T-cell (primary cell): Measurements from ENCODE around the gene EPN1. TPM values are rescaled to one million over a fixed set of nuclear protein-coding genes. Genes with fewer than 3 reads are reported as not detected.

Experiments
- ATAC-seq, 4 experiments: fragments of 200-7000 bp in 3 of 4; fragments of 150-1000 bp in 1 of 4; cut with Tn5 transposase; replicated peaks in 1 of 4; 1 replicate in 3 of 4; 2 replicates in 1 of 4; pipeline ENCODE4 v1.10.0; 2021; ENCODE audit warnings: moderate library complexity in 3 of 4, mild to moderate bottlenecking in 2 of 4, moderate number of reproducible peaks in 1 of 4
- CTCF ChIA-PET, 2 donors: fragments of 300-600 bp; sonication (Branson Sonifier 250); formaldehyde crosslinking; loops; one replicate each; lab custom pipeline; 2022; ENCODE audit warnings: antibody characterized with exemption in 2 of 2; lab: Charles Lee
- POLR2A ChIA-PET, 2 donors: fragments of 300-600 bp; sonication (Branson Sonifier 250); formaldehyde crosslinking; loops; one replicate each; lab custom pipeline; 2022; ENCODE audit warnings: antibody characterized with exemption in 2 of 2; lab: Charles Lee
- DNase-seq, 35 experiments: peaks; one replicate each; pipeline versions ENCODE4 v3.0.0 to v3.0.0-alpha.2; 2013 to 2023
- H3K27ac ChIP-seq: one replicate; pipeline ENCODE4 v1.5.1; 2013; ENCODE audit warnings: low read length
- H3K27me3 ChIP-seq, 2 experiments: replicated peaks in 1 of 2; 1 replicate in 1 of 2; 2 replicates in 1 of 2; pipeline versions ENCODE4 v1.6.1 to v1.7.0; 2013; ENCODE audit warnings: low read length in 1 of 2, mixed read lengths in 1 of 2; ENCODE audit not compliant: control insufficient read depth in 2 of 2, insufficient read depth in 2 of 2; ENCODE audit errors: extremely low read depth in 1 of 2
- H3K36me3 ChIP-seq, 2 donors: 1 replicate in 1 of 2; 2 replicates in 1 of 2; pipeline versions ENCODE4 v1.6.1 to v1.7.0; 2013; ENCODE audit warnings: low read length in 1 of 2; ENCODE audit not compliant: control insufficient read depth in 2 of 2, insufficient read depth in 1 of 2; ENCODE audit errors: extremely low read depth in 1 of 2
- H3K4me1 ChIP-seq, 2 experiments: 1 replicate in 1 of 2; 2 replicates in 1 of 2; pipeline versions ENCODE4 v1.6.1 to v1.7.0; 2013; ENCODE audit warnings: low read length in 2 of 2, mixed read lengths in 1 of 2; ENCODE audit not compliant: insufficient read depth in 2 of 2, control insufficient read depth in 1 of 2; ENCODE audit errors: extremely low read depth in 1 of 2
- H3K4me3 ChIP-seq, 2 donors: 1 replicate in 1 of 2; 2 replicates in 1 of 2; pipeline versions ENCODE4 v1.5.1 to v1.7.0; 2013; ENCODE audit warnings: mild to moderate bottlenecking in 2 of 2, low read length in 1 of 2, moderate library complexity in 1 of 2; ENCODE audit not compliant: control insufficient read depth in 1 of 2; ENCODE audit errors: extremely low read depth in 1 of 2
- H3K9me3 ChIP-seq: 2 replicates; pipeline ENCODE4 v1.7.0; 2013
- H3K27ac Mint-ChIP-seq, 2 donors: one replicate each; pipeline ENCODE4 v1.8.0; 2020 to 2021; ENCODE audit warnings: mild to moderate bottlenecking in 2 of 2, mixed read lengths in 2 of 2
- H3K27me3 Mint-ChIP-seq, 2 donors: one replicate each; pipeline ENCODE4 v1.8.0; 2021 to 2022; ENCODE audit warnings: mixed read lengths in 2 of 2
- H3K36me3 Mint-ChIP-seq: one replicate; pipeline ENCODE4 v1.8.0; 2021; ENCODE audit warnings: mixed read lengths
- H3K4me1 Mint-ChIP-seq, 3 donors: one replicate each; pipeline ENCODE4 v1.8.0; 2020 to 2022; ENCODE audit warnings: mixed read lengths in 3 of 3, mild to moderate bottlenecking in 1 of 3
- H3K4me3 Mint-ChIP-seq, 3 donors: one replicate each; pipeline ENCODE4 v1.8.0; 2020 to 2022; ENCODE audit warnings: mild to moderate bottlenecking in 3 of 3, mixed read lengths in 3 of 3, moderate library complexity in 3 of 3
- H3K9me3 Mint-ChIP-seq, 3 donors: one replicate each; pipeline ENCODE4 v1.8.0; 2020 to 2022; ENCODE audit warnings: mixed read lengths in 3 of 3
- WGBS: methylation state at CpG from one replicate; pipeline ENCODE4 v1.1.5; 2013; ENCODE audit warnings: missing lambda C conversion rate; ENCODE audit not compliant: insufficient coverage; 5-methylcytosine and 5-hydroxymethylcytosine counted together
- total RNA-seq, 35 experiments: library from RNA in 6 of 35; stranded (reverse) in 6 of 35; fragments of 120-200 nt in 1 of 35; gene quantifications; one replicate each; pipeline versions ENCODE4 v1.2.1 to v1.2.4 and lab custom pipeline; 2013 to 2026

Gene EPN1
- total RNA-seq, 5 donors from 2014 or later (not counting 1 experiment from before 2014, with no cell fraction given) = 32.6 to 75.2 (median 60.6) TPM

DNA sequence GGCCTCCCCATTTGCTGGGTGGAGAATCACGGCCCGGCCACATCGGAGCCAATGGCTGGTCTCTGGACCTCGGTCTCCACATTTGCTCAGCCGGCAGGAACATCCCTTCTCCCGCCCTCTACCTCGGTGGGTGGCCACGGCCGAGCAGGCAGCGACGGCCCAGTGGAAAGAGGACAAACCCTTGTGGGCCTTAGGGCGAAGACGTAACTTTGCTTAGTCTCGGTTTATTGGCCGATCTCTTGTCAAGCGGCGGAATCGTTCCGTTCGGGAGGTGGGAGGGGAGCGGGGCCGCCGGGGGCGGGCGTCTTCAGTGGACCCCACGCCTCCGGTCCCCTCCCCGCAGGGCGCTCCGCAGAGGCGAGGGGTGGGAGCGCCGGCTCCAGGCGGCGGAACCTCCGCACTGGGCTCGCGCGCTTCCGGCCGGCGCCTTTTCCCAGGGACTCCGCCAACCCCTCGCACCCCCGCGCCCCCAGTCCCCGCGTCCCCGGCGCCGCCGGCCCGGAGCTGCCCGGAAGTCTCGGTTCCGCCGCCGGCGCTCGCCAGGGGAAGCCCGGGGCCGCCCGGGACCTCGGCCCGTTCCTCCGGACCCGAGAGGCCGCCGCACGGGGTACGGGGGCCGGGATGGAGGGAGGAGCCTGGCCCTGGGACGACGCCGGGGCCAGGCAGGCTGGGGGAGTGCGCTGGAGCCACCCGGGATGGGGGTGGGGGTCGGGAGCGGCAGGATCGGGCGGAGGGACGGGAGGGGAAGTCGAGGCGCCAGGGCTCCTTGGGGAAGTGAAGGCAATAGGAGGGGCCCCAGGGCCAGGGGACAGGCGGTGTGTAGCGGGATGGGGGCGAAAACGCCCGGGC lies 34.2 kb upstream of the EPN1 start, which contains the start of gene ZNF580:
TSS of gene ZNF580 (plus strand) at position 426 of the 849 bp plus-strand sequence. CDS start 1,507 bp downstream, outside the sequence.
- H3K9me3 ChIP-seq = no peaks in the 10 kb centered on the region
- WGBS = 2% methylated on average over 72 of the region's 89 CpGs
- H3K27ac Mint-ChIP-seq = peak within 1 kb of the TSS; percentile 90 to 93
- peak within 1 kb of the TSS; percentile 67 for H3K27ac ChIP-seq
- no peaks in the 10 kb centered on the region for H3K27me3 ChIP-seq
- ChIA-PET CTCF (interaction anchor here in 1 of 2 donors (1.0 to 1.1 kb wide), 2 partner anchors 9 to 16 kb away, joined by 3 to 5 read pairs; partner anchors contain the start of gene ZNF784), POLR2A (interaction anchor here in 1 of 2 donors (0.6 kb wide), 1 partner anchor 1121 kb away, joined by 3 read pairs; no protein-coding TSS in a partner anchor)
- H3K4me1 Mint-ChIP-seq = peaks cover 65 to 77% (median 75%) of the 10 kb centered on the region in 3 donors
- H3K27me3 Mint-ChIP-seq = peaks cover 0 to 2% of the 10 kb centered on the region in 2 donors
- H3K36me3 ChIP-seq = peaks cover 10 to 13% of the 10 kb centered on the region in 2 donors
- H3K4me1 ChIP-seq = peaks cover 29 to 79% of the 10 kb centered on the region in 2 experiments
- no peaks in the 10 kb centered on the region for H3K9me3 Mint-ChIP-seq
- DNase-seq = peak in 13 of 35 experiments; percentile 16 to 70 (median 49)
- H3K4me3 ChIP-seq = peak within 1 kb of the TSS; percentile 66 to 79
- H3K4me3 Mint-ChIP-seq = peak within 1 kb of the TSS; percentile 79 to 88 (median 84)
- peak; percentile 18 to 39 (median 30) for ATAC-seq
- peaks cover 18% of the 10 kb centered on the region for H3K36me3 Mint-ChIP-seq

DNA sequence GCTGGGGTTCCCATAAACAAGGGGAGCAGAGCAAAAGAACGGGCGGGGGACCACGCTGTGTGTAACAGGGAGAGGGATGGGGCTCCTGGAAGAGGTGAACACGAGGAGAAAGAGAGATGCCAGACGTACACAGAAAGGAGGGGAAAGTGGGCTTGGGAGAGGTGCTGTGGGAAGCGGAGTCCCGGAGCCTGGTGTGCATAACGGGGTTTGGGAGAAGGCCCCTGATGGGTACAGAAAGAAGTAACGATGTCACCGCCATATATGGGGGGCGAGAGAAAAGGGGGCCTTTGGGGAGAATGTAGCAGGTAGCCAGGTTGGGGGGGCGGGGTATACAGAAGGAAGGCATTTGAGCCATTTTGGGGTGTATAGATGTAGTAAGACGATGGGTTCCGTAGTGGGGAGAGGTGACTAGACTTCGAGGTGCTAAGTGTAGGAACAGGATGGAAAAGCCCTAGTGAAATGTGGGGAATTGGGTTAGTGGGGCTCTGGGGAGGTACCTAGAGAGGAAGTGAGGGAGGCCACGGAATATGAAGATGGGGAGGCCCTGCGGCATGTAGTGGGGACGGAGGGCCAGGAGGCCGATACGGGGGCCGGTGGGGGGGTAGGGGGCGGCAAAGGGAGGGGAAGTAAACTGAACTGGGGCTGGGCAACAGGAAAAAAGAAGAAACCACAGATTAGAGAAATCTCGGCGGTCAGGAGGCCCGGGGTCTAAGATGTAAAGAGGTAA lies 33.4 kb upstream of the EPN1 start:
- Histone ChIP-seq H3K9me3 (no peaks in the 10 kb centered on the region), H3K4me3 (peak overlapping the region; percentile 66 to 79), H3K27ac (peak overlapping the region; percentile 63), H3K27me3 (no peaks in the 10 kb centered on the region), H3K36me3 (peaks cover 10 to 13% of the 10 kb centered on the region in 2 donors), H3K4me1 (peaks cover 22 to 71% of the 10 kb centered on the region in 2 experiments)
- Mint-ChIP-seq H3K9me3 (no peaks in the 10 kb centered on the region), H3K4me3 (peak overlapping the region; percentile 79 to 88 (median 84)), H3K27me3 (peaks cover 0 to 2% of the 10 kb centered on the region in 2 donors), H3K27ac (peak overlapping the region; percentile 90 to 93), H3K36me3 (peaks cover 15% of the 10 kb centered on the region), H3K4me1 (peaks cover 57 to 69% (median 67%) of the 10 kb centered on the region in 3 donors)
- ChIA-PET POLR2A (no interaction called here), CTCF (interaction anchor here in 1 of 2 donors (1.5 to 1.7 kb wide), 2 partner anchors 9 to 13 kb away, joined by 4 read pairs; partner anchors contain the start of gene U2AF2)
- DNase-seq = peak in 4 of 35 experiments; percentile 36 to 64 (median 40)
- peak; percentile 1 to 7 (median 4) for ATAC-seq
- 0% methylated on average over 25 of the region's 25 CpGs for WGBS

DNA sequence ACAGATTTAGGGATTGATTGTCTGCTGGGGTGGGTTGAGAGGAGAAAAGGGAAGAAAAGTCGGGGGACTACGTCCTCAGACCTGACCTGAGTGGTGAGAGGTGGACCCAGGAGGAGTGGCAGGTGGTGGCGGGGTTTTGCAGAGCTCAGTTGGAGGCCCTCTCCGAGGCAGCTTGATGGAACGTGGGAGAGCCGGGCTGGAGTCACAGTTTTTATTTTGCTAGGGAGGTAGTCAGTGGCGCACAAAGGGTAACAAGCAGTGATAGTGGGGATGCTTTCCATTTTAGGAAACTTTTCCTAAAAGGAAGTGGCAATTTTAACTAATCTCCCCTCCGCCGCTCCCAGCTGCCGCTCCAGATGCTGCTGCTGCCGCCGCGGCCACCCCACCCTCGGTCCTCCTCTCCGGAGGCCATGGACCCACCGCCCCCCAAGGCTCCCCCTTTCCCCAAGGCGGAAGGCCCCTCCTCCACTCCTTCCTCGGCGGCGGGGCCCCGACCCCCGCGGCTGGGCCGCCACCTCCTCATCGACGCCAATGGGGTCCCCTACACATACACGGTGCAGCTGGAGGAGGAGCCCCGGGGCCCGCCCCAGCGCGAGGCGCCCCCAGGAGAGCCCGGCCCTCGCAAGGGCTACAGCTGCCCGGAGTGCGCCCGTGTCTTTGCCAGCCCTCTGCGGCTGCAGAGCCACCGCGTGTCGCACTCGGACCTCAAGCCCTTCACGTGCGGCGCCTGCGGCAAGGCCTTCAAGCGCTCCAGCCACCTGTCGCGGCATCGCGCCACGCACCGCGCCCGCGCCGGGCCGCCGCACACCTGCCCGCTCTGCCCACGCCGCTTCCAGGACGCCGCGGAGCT lies 32.6 kb upstream of the EPN1 start:
- CTCF ChIA-PET = interaction anchor here in 1 of 2 donors (1.5 to 1.7 kb wide), 2 partner anchors 9 to 12 kb away, joined by 4 read pairs; partner anchors contain the start of gene U2AF2
- H3K36me3 Mint-ChIP-seq = peaks cover 15% of the 10 kb centered on the region
- ATAC-seq (peak; percentile 8 to 21 (median 18)), DNase-seq (peak in 5 of 35 experiments; percentile 30 to 50 (median 39))
- peaks cover 0 to 2% of the 10 kb centered on the region in 2 donors for H3K27me3 Mint-ChIP-seq
- peaks cover 52 to 67% (median 63%) of the 10 kb centered on the region in 3 donors for H3K4me1 Mint-ChIP-seq
- Histone ChIP-seq H3K4me1 (peaks cover 24 to 71% of the 10 kb centered on the region in 2 experiments), H3K27ac (peak overlapping the region; percentile 84), H3K9me3 (no peaks in the 10 kb centered on the region), H3K27me3 (no peaks in the 10 kb centered on the region), H3K36me3 (peaks cover 10 to 13% of the 10 kb centered on the region in 2 donors), H3K4me3 (peak overlapping the region; percentile 66 to 79)
- peak overlapping the region; percentile 83 to 90 (median 88) for H3K4me3 Mint-ChIP-seq
- H3K9me3 Mint-ChIP-seq = no peaks in the 10 kb centered on the region
- WGBS = under 1% methylated on average over 56 of the region's 65 CpGs
- POLR2A ChIA-PET = no interaction called here
- H3K27ac Mint-ChIP-seq = peak overlapping the region; percentile 96 to 98

DNA sequence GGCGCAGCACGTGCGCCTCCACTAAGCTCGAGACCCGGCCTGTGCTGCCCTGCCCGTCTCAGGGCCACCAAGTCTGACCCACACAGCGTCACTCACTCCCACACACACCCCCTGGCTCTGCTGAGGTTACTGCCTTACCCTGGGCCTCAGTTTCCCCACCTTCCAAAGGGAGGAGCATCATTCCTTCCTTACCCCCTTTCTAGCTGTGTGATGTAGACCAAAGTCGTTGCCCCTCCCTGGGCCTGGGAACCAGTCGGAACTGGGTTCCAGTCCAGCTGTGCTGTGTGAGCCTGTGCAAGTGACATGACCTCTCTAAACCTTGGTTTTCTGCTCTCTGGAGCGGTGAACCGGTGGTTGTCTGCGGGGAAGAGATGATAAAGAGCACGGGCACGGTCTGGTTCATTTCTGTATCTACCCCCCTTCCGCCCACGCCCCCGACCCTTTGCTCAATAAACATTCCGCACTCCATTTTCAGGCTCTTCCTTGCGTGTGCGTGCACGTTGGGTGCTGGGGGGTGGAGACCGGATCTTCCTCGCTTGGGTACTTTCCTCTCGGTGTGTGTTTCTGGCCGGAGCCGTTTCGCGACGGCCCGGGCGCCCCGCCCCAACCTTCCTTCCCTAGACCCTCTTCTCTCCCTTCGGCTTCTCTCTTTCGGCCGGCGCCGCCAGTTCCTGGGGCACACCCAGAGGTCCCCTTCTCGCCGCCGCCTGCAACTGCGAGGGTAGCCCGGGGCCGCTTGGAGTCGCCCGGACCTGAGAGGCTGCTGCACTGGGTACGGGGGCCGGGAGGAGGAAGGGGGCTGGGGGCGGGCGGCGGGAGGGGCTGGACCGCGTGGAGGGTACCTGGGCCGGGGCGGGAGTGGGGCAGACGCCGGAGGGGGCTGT lies 31.8 kb upstream of the EPN1 start, which contains the start of gene ZNF581:
TSS of gene ZNF581 (plus strand) at position 647 of the 884 bp plus-strand sequence. CDS start 923 bp downstream, outside the sequence.
- H3K4me1 Mint-ChIP-seq = peaks cover 50 to 64% (median 59%) of the 10 kb centered on the region in 3 donors

DNA sequence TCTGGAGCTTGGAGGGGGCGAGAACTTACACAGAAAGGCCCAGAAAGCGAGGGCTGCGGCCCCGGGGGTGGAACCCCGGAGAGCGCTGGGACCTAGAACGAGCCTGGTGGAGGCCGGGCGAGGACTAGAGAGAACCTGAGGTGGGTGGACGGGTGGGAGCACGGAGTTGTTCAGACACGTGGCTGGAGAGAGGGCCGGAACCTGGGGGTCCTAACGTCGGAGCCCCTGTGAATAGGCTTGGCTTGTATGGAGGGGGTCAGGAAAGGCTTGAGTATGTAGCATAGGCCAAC lies 31.2 kb upstream of the EPN1 start:
- Histone ChIP-seq H3K27ac (peak overlapping the region; percentile 84), H3K4me3 (peak overlapping the region; percentile 66 to 86), H3K9me3 (no peaks in the 10 kb centered on the region), H3K36me3 (peaks cover 10 to 11% of the 10 kb centered on the region in 2 donors), H3K4me1 (peaks cover 22 to 77% of the 10 kb centered on the region in 2 experiments), H3K27me3 (peaks cover 0 to 4% of the 10 kb centered on the region in 2 experiments)
- peaks cover 0 to 2% of the 10 kb centered on the region in 2 donors for H3K27me3 Mint-ChIP-seq
- ATAC-seq = no peak
- POLR2A ChIA-PET = no interaction called here
- H3K9me3 Mint-ChIP-seq = no peaks in the 10 kb centered on the region
- no peak for DNase-seq
- peak overlapping the region; percentile 83 to 90 (median 88) for H3K4me3 Mint-ChIP-seq
- CTCF ChIA-PET = no interaction called here
- peaks cover 54 to 65% (median 60%) of the 10 kb centered on the region in 3 donors for H3K4me1 Mint-ChIP-seq
- peak overlapping the region; percentile 84 to 96 for H3K27ac Mint-ChIP-seq
- peaks cover 8% of the 10 kb centered on the region for H3K36me3 Mint-ChIP-seq
- WGBS = 2% methylated on average over 15 of the region's 15 CpGs

More for the DNA sequence above, 31.8 kb upstream of the EPN1 start, which contains the start of gene ZNF581:
- peak within 1 kb of the TSS; percentile 84 for H3K27ac ChIP-seq
- H3K27me3 Mint-ChIP-seq = peaks cover 0 to 2% of the 10 kb centered on the region in 2 donors
- peaks cover 22 to 72% of the 10 kb centered on the region in 2 experiments for H3K4me1 ChIP-seq
- H3K9me3 ChIP-seq = no peaks in the 10 kb centered on the region
- peaks cover 10 to 13% of the 10 kb centered on the region in 2 donors for H3K36me3 ChIP-seq
- CTCF ChIA-PET = interaction anchor here in 1 of 2 donors (1.5 to 1.7 kb wide), 2 partner anchors 10 to 11 kb away, joined by 4 read pairs; partner anchors contain the start of gene U2AF2
- peaks cover 8% of the 10 kb centered on the region for H3K36me3 Mint-ChIP-seq
- POLR2A ChIA-PET = no interaction called here
- H3K9me3 Mint-ChIP-seq = no peaks in the 10 kb centered on the region
- peak; percentile 55 to 89 (median 70) for DNase-seq
- H3K27ac Mint-ChIP-seq = peak within 1 kb of the TSS; percentile 96 to 98
- H3K27me3 ChIP-seq = no peaks in the 10 kb centered on the region
- peak; percentile 49 to 58 (median 54) for ATAC-seq
- WGBS = 0% methylated on average over 21 of the region's 56 CpGs
- peak within 1 kb of the TSS; percentile 83 to 90 (median 88) for H3K4me3 Mint-ChIP-seq
- peak within 1 kb of the TSS; percentile 66 to 86 for H3K4me3 ChIP-seq
